ENCODE measurements around the gene PLPPR5.

PLPPR5 gene

GRCh38 chr1:99007366-99007765, 2.7 kb upstream of the PLPPR5 start:
- Histone ChIP-seq H3K4me3 (ENCODE audit: insufficient read length, low read depth) (no peak overlapping the region), H3K9ac (ENCODE audit: insufficient read length, low read depth) (no peak overlapping the region), H3K4me1 (ENCODE audit: insufficient read depth, insufficient read length) (no peaks in the 10 kb centered on the region), H3K27me3 (ENCODE audit: insufficient read depth, insufficient read length) (peaks cover 39% of the 10 kb centered on the region), H3K36me3 (ENCODE audit: insufficient read depth, insufficient read length, low read length) (no peaks in the 10 kb centered on the region), H3K9me3 (ENCODE audit: insufficient read depth, low read length) (no peaks in the 10 kb centered on the region)
- TF ChIP-seq SUZ12 (IDR thresholded peaks at IDR 0.05; ENCODE audit: extremely low read depth, insufficient read depth, insufficient read length) (no peak), ZNF274 (IDR thresholded peaks at IDR 0.05; ENCODE audit: low read depth, low read length) (no peak), YY1 (IDR thresholded peaks at IDR 0.05; ENCODE audit: insufficient read depth, insufficient read length) (no peak)
- no peak for DNase-seq (ENCODE audit: low read depth, low spot score)

GRCh38 chr1:99005537-99005942, 879 bp upstream of the PLPPR5 start:
- H3K4me1 ChIP-seq (ENCODE audit: insufficient read depth, insufficient read length): no peaks in the 10 kb centered on the region
- peaks cover 40% of the 10 kb centered on the region for H3K27me3 ChIP-seq (ENCODE audit: insufficient read depth, insufficient read length)
- TF ChIP-seq SUZ12 (IDR thresholded peaks at IDR 0.05; ENCODE audit: extremely low read depth, insufficient read depth, insufficient read length): no peak
- TF ChIP-seq YY1 (IDR thresholded peaks at IDR 0.05; ENCODE audit: insufficient read depth, insufficient read length): no peak
- peak overlapping the region; percentile 84 for H3K4me3 ChIP-seq (ENCODE audit: insufficient read length, low read depth)
- no peaks in the 10 kb centered on the region for H3K36me3 ChIP-seq (ENCODE audit: insufficient read depth, insufficient read length, low read length)
- DNase-seq (ENCODE audit: low read depth, low spot score): no peak
- no peak overlapping the region for H3K9ac ChIP-seq (ENCODE audit: insufficient read length, low read depth)
- H3K9me3 ChIP-seq (ENCODE audit: insufficient read depth, low read length): no peaks in the 10 kb centered on the region

GRCh38 chr1:99004254-99004860, 304 bp downstream of the PLPPR5 start:
- Histone ChIP-seq H3K4me1 (ENCODE audit: insufficient read depth, insufficient read length) (no peaks in the 10 kb centered on the region), H3K27me3 (ENCODE audit: insufficient read depth, insufficient read length) (peaks cover 40% of the 10 kb centered on the region), H3K9ac (ENCODE audit: insufficient read length, low read depth) (peak overlapping the region; percentile 80), H3K36me3 (ENCODE audit: insufficient read depth, insufficient read length, low read length) (no peaks in the 10 kb centered on the region), H3K4me3 (ENCODE audit: insufficient read length, low read depth) (peak overlapping the region; percentile 84), H3K9me3 (ENCODE audit: insufficient read depth, low read length) (no peaks in the 10 kb centered on the region)
- TF ChIP-seq SUZ12 (IDR thresholded peaks at IDR 0.05; ENCODE audit: extremely low read depth, insufficient read depth, insufficient read length): peak; percentile 32
- TF ChIP-seq ZNF274 (IDR thresholded peaks at IDR 0.05; ENCODE audit: low read depth, low read length): no peak
- no peak for DNase-seq (ENCODE audit: low read depth, low spot score)

- Histone ChIP-seq H3K9ac (ENCODE audit: insufficient read length, low read depth) (peak overlapping the region; percentile 80), H3K4me3 (ENCODE audit: insufficient read length, low read depth) (peak overlapping the region; percentile 84)
Observed at GRCh38 chr1:99003581-99004253, 944 bp downstream of the PLPPR5 start.

GRCh38 chr1:98992844-98993243, 11.8 kb downstream of the PLPPR5 start:
- Histone ChIP-seq H3K27me3 (ENCODE audit: insufficient read depth, insufficient read length) (no peaks in the 10 kb centered on the region), H3K36me3 (ENCODE audit: insufficient read depth, insufficient read length, low read length) (no peaks in the 10 kb centered on the region), H3K4me3 (ENCODE audit: insufficient read length, low read depth) (no peak overlapping the region), H3K4me1 (ENCODE audit: insufficient read depth, insufficient read length) (no peaks in the 10 kb centered on the region), H3K9ac (ENCODE audit: insufficient read length, low read depth) (no peak overlapping the region), H3K9me3 (ENCODE audit: insufficient read depth, low read length) (no peaks in the 10 kb centered on the region)
- no peak for TF ChIP-seq ZNF274 (IDR thresholded peaks at IDR 0.05; ENCODE audit: low read depth, low read length)
- TF ChIP-seq SUZ12 (IDR thresholded peaks at IDR 0.05; ENCODE audit: extremely low read depth, insufficient read depth, insufficient read length): no peak
- no peak for TF ChIP-seq YY1 (IDR thresholded peaks at IDR 0.05; ENCODE audit: insufficient read depth, insufficient read length)
- no peak for DNase-seq (ENCODE audit: low read depth, low spot score)

More at GRCh38 chr1:99003581-99004253, 944 bp downstream of the PLPPR5 start:
- H3K4me1 ChIP-seq (ENCODE audit: insufficient read depth, insufficient read length): no peaks in the 10 kb centered on the region
- no peaks in the 10 kb centered on the region for H3K9me3 ChIP-seq (ENCODE audit: insufficient read depth, low read length)
- peaks cover 40% of the 10 kb centered on the region for H3K27me3 ChIP-seq (ENCODE audit: insufficient read depth, insufficient read length)
- DNase-seq (ENCODE audit: low read depth, low spot score): no peak
- TF ChIP-seq YY1 (IDR thresholded peaks at IDR 0.05; ENCODE audit: insufficient read depth, insufficient read length) (no peak), SUZ12 (IDR thresholded peaks at IDR 0.05; ENCODE audit: extremely low read depth, insufficient read depth, insufficient read length) (peak; percentile 55)
- no peaks in the 10 kb centered on the region for H3K36me3 ChIP-seq (ENCODE audit: insufficient read depth, insufficient read length, low read length)

GRCh38 chr1:98991127-98992012, 13.3 kb downstream of the PLPPR5 start:
- Histone ChIP-seq H3K4me1 (ENCODE audit: insufficient read depth, insufficient read length) (no peaks in the 10 kb centered on the region), H3K4me3 (ENCODE audit: insufficient read length, low read depth) (no peak overlapping the region), H3K36me3 (ENCODE audit: insufficient read depth, insufficient read length, low read length) (no peaks in the 10 kb centered on the region), H3K27me3 (ENCODE audit: insufficient read depth, insufficient read length) (no peaks in the 10 kb centered on the region), H3K9me3 (ENCODE audit: insufficient read depth, low read length) (no peaks in the 10 kb centered on the region), H3K9ac (ENCODE audit: insufficient read length, low read depth) (no peak overlapping the region)
- no peak for TF ChIP-seq ZNF274 (IDR thresholded peaks at IDR 0.05; ENCODE audit: low read depth, low read length)
- TF ChIP-seq YY1 (IDR thresholded peaks at IDR 0.05; ENCODE audit: insufficient read depth, insufficient read length): no peak
- no peak for TF ChIP-seq SUZ12 (IDR thresholded peaks at IDR 0.05; ENCODE audit: extremely low read depth, insufficient read depth, insufficient read length)
- DNase-seq (ENCODE audit: low read depth, low spot score): no peak

- DNase-seq (ENCODE audit: low read depth, low spot score): no peak
- H3K4me3 ChIP-seq (ENCODE audit: insufficient read length, low read depth): no peak overlapping the region
Observed at GRCh38 chr1:98989556-98989907, 15.1 kb downstream of the PLPPR5 start.

More at GRCh38 chr1:98989556-98989907, 15.1 kb downstream of the PLPPR5 start:
- no peaks in the 10 kb centered on the region for H3K4me1 ChIP-seq (ENCODE audit: insufficient read depth, insufficient read length)
- no peak overlapping the region for H3K9ac ChIP-seq (ENCODE audit: insufficient read length, low read depth)
- no peaks in the 10 kb centered on the region for H3K36me3 ChIP-seq (ENCODE audit: insufficient read depth, insufficient read length, low read length)
- TF ChIP-seq YY1 (IDR thresholded peaks at IDR 0.05; ENCODE audit: insufficient read depth, insufficient read length): no peak
- no peak for TF ChIP-seq SUZ12 (IDR thresholded peaks at IDR 0.05; ENCODE audit: extremely low read depth, insufficient read depth, insufficient read length)
- TF ChIP-seq ZNF274 (IDR thresholded peaks at IDR 0.05; ENCODE audit: low read depth, low read length): no peak
- no peaks in the 10 kb centered on the region for H3K27me3 ChIP-seq (ENCODE audit: insufficient read depth, insufficient read length)
- H3K9me3 ChIP-seq (ENCODE audit: insufficient read depth, low read length): no peaks in the 10 kb centered on the region
